GM18507 (cell line): ENCODE measurements around the gene SOWAHD.
"Not testable (repeated sequence)": the region's sequence is repeated elsewhere in the genome, so short reads cannot be mapped to it uniquely, and the experiment has no call there.

Experiments used
- DNase-seq: peaks from one replicate; pipeline ENCODE4 v3.0.0; 2011; ENCODE audit warnings: low read depth; ENCODE audit not compliant: insufficient read length; ENCODE audit errors: extremely low spot score
- FAIRE-seq: peaks from 2 replicates; lab custom pipeline; 2011; peaks lifted over from hg19 to GRCh38; lab: Jason Lieb, UNC

SOWAHD gene

GRCh38 chrX:119756926-119757635, 1.3 kb upstream of the SOWAHD start:
- DNase-seq (no peak), FAIRE-seq (peak; percentile 80)

- no peak for DNase-seq
- no peak for FAIRE-seq
Measured at GRCh38 chrX:119757646-119757978, 776 bp upstream of the SOWAHD start.

GRCh38 chrX:119758731-119759247, 401 bp downstream of the SOWAHD start:
- FAIRE-seq (no peak), DNase-seq (no peak)

DNA sequence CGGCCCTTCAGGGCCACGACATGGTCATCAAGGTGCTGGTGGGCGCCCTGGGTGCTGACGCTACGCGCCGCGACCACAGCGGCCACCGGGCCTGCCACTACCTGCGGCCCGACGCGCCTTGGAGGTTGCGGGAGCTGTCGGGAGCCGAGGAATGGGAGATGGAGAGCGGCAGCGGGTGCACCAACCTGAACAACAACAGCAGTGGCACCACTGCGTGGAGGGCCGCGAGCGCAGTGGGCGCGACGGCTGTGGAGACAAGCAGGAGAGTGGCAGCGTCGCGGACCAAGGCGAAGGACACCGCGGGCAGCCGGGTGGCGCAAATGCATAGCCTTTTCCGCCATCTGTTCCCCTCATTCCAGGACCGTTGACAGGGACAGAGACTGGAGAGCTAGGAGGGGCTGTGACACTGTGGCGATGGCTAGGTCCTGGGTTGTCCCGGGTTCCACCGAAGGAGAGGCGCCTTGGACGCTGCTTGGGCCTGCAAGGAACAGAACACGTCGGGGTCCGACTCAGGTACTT, 919 bp downstream of the SOWAHD start:
- no peak for FAIRE-seq
- DNase-seq: no peak

GRCh38 chrX:119760026-119760877, 1.9 kb downstream of the SOWAHD start:
- FAIRE-seq (peak; percentile 94), DNase-seq (no peak)

- DNase-seq (no peak), FAIRE-seq (peak; percentile 90)
Measured at GRCh38 chrX:119762718-119763117, 4.3 kb downstream of the SOWAHD start.

DNA sequence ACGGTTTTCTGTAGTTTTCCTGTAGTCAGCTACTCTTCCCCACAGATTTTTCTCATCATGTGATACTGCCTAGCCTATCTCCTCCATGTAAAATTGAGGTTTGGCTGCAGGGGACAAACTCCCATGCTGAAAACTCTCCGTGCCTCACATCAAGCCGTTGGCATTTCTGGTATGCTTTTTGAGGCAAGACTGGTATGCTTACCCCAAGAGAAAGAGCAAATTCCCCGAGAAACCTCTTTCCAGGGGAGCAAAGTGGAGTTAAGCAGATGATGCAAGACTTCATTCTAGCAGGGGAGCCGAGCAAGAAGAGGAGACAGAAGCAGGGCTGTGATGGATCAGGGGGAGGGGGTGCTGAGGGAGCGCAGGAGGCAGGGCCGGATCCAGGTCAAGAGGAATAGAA, 4.8 kb downstream of the SOWAHD start:
- DNase-seq: no peak
- FAIRE-seq: peak; percentile 42

DNA sequence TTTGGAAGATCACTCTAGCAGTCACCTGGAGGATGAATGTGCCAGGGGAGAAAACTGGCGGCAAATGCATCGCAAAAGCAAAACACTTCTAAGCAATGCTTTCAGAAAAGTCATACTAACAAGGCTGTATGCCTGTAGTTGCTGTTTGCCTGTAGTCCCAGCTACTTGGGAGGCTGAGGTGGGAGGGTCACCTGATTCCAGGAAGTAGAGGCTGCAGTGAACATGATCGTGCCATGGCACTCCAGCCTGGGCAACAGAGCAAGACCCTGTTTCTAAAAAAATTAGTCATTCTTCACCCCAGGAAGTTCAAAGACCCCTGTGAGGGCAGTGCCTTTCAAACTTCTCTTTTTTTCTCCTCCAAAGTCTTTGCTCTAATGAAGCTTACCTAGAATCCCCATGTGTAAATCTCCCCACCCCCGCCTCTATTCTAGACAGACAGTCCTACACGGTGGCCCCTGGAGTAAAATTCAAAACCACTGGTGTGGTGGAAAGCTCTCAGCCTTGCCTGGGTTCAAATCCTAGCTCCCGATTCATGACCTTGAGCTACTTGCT, 5.5 kb downstream of the SOWAHD start:
- DNase-seq: no peak
- FAIRE-seq: peak; percentile 74

GRCh38 chrX:119768436-119768835, 10.0 kb downstream of the SOWAHD start:
- DNase-seq, FAIRE-seq: not testable (repeated sequence)

DNA sequence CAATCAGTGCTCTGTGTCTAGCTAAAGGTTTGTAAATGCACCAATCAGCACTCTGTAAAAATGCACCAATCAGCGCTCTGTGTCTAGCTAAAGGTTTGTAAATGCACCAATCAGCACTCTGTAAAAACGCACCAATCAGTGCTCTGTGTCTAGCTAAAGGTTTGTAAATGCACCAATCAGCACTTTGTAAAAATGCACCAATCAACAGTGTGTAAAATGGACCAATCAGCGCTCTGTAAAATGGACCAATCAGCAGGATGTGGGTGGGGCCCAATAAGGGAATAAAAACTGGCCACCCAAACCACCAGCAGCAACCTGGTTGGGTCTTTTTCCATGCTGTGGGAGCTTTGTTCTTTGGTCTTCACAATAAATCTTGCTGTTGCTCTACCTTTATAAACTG, 11.0 kb downstream of the SOWAHD start:
- DNase-seq, FAIRE-seq: not testable (repeated sequence)

DNA sequence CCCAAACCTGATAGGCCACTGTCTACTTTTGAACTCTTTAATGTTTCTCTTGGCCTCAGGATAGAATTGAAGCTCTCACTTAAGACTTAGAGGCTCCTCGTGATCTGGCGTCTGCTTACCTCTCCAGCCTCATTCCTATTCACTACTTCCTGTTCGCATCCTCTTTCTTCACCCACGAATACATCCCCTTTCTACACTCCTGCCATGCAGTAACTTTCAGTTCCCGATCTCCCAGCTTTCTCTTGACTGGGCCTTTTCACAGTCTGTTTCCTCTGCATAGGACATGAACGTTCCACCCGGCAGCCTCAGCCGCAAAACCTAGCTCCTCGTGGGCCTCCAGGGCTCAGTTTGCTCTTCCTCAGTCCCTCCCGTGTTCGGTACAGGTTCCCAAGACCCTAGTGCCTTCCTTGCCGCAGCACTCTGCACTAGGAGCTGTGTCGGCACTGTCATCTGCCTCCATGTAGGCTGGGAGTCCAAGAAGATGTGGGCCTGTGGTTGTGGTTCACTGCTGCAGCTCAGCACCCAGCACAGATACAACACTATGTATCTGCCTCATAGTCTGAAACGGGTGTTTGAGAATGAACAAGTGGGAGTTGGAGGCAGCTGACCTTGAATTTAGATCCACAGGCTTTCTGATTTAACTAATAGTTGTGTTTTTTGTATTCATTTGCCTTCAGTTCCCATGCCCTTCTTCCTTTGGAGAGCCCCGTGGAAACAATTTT, 17.3 kb downstream of the SOWAHD start:
- no peak for DNase-seq
- FAIRE-seq: peak; percentile 38

DNA sequence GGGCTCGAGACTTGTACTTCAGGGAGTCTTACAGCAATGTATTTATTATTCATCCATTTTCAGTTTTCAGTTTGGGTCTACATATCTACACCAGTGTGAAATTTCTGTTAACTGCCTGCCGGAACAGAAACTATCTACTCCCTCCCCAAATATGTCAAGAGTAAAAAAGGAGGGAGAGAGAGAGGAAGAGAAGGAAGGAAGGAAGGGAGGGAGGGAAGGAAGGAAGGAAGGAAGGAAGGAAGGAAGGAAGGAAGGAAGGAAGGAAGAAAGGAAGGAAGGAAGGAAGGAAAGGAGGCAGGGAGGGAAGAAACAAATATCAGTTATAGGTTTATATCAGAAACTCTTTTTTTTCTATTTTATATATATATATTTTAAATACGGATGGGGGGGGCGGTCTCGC, 20.4 kb downstream of the SOWAHD start:
- no peak for FAIRE-seq
- no peak for DNase-seq

DNA sequence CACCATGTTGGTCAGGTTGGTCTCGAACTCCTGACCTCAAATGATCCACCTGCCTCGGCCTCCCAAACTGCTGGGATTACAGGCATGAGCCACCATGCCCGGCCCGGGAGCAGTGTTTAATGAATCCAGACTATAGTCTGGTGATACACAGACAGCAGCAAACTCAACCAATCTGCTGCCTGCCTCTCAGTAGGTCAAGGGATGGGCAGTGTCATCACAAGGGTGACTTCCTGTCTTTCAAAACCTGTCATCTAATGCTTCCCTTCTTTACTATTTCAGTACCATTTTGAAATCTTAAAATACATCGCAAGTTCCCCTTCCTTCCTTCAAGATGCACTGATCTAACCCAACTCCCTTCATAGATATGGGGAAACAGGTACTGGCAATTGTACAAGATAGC, 24.6 kb downstream of the SOWAHD start:
- no peak for DNase-seq
- no peak for FAIRE-seq

GRCh38 chrX:119784747-119785446, 26.5 kb downstream of the SOWAHD start:
- FAIRE-seq (peak; percentile 85), DNase-seq (no peak)

DNA sequence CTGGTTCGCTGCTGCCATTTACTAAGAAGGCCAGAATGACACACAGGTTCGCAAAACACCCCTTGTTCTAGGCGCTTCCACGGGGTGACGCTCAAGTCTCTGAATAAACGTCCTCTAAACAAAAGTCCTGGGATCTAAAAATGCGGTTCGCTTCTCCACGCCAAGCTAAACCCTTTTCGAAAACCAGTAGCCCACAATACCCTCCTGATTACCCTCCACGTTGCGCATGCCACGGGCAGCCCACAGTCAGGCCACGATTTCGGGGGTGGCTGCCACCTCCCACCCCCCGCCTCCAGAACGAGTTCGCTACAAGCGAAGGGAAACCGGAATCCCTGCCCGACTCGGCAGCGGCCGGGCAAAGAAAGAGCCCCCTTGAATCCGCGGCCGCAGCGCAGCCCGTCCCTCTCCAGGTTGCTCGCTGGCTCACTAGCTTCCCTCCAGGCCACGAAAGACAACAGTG, 32.6 kb downstream of the SOWAHD start:
- DNase-seq (no peak), FAIRE-seq (no peak)

DNA sequence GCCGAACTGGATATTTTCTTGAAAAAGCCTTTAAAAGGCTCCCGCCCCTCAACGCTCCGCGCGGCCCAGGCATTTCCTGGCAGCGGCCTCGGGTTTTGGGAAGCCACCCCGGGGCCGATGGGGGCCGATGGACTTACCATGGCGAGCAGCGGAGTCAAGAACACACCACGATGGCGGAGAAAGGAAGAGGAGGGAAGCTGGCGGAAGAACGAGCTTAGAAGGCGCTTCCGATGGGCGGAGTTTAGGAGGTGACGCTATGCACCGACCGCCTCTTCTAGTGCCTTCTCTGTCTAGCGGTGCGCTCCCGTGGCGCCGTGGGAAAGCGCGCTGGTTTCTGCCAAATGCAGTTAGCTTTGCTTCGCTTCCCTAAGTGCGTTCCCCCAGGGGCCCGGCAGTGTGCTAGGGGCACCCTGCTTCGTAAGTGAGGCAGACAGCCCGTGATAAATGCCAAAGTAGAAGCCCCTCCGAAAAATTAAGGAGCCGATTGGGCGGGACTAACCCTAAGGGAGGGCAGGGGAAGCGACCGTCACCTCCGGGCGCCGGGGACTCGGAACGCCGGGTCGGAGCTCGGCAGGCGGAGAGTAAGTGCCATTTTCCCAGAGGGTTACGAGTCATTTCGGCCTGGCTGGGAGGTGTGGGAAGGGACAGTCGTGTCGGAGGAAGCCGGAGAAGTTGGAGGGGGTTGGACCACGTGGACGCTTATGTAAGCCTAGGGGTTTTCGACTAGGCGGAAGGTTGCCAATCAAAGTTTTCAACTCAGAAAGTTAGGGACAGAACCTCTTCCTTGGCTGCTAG, 33.2 kb downstream of the SOWAHD start, which contains the start of gene RPL39:
Gene RPL39 (minus strand): TSS at position 194 of the 795 bp plus-strand sequence. CDS start 54 bp downstream, at position 140.
- FAIRE-seq (peak; percentile 95), DNase-seq (peak; percentile 43)

- DNase-seq: no peak
- no peak for FAIRE-seq
Measured at GRCh38 chrX:119801253-119802221, 43.1 kb downstream of the SOWAHD start.
